Ectodermal cell (in vitro differentiated cells): ENCODE measurements around the gene MARCHF7.
"Not testable (repeated sequence)": the region's sequence is repeated elsewhere in the genome, so short reads cannot be mapped to it uniquely, and the experiment has no call there.

Source experiments
- H3K27ac ChIP-seq: 2 replicates; pipeline ENCODE4 v1.7.0; 2013; ENCODE audit warnings: mild to moderate bottlenecking, low read depth, low read length; ENCODE audit not compliant: insufficient read depth, poor library complexity, severe bottlenecking
- H3K27me3 ChIP-seq: 2 replicates; pipeline ENCODE4 v1.7.0; 2013; ENCODE audit warnings: mild to moderate bottlenecking, low read length; ENCODE audit not compliant: insufficient read depth, control insufficient read depth, poor library complexity, severe bottlenecking
- H3K36me3 ChIP-seq: one replicate; pipeline ENCODE4 v1.7.0; 2013; ENCODE audit warnings: low read length; ENCODE audit not compliant: control insufficient read depth, insufficient read depth
- H3K4me1 ChIP-seq: one replicate; pipeline ENCODE4 v1.7.0; 2013; ENCODE audit warnings: low read length; ENCODE audit not compliant: control insufficient read depth, insufficient read depth
- H3K4me3 ChIP-seq: 2 replicates; pipeline ENCODE4 v1.7.0; 2013; ENCODE audit warnings: low read depth, low read length, control low read depth; ENCODE audit not compliant: insufficient read depth
- H3K9me3 ChIP-seq: 2 replicates; pipeline ENCODE4 v1.7.0; 2013; ENCODE audit warnings: mild to moderate bottlenecking, low read length, moderate library complexity; ENCODE audit not compliant: control insufficient read depth
- WGBS, 2 experiments: methylation state at CpG; one replicate each; pipeline ENCODE4 v1.1.7; 2013; ENCODE audit warnings: missing lambda C conversion rate in 2 of 2; 5-methylcytosine and 5-hydroxymethylcytosine counted together

MARCHF7 gene

GRCh38 chr2:159738509-159739390, 26.4 kb downstream of the MARCHF7 start:
- H3K36me3 ChIP-seq = peaks cover 45% of the 10 kb centered on the region
- no peaks in the 10 kb centered on the region for H3K4me1 ChIP-seq
- no peaks in the 10 kb centered on the region for H3K9me3 ChIP-seq
- WGBS, 2 experiments = 93 to 96% methylated on average over 15 of the region's 15 CpGs
- H3K27me3 ChIP-seq = no peaks in the 10 kb centered on the region
- no peak overlapping the region for H3K27ac ChIP-seq
- H3K4me3 ChIP-seq = no peak overlapping the region

GRCh38 chr2:159742846-159743245, 30.5 kb downstream of the MARCHF7 start:
- H3K4me1 ChIP-seq = no peaks in the 10 kb centered on the region
- 96 to 97% methylated on average over 6 of the region's 6 CpGs for WGBS, 2 experiments
- no peaks in the 10 kb centered on the region for H3K9me3 ChIP-seq
- H3K27me3 ChIP-seq = no peaks in the 10 kb centered on the region
- H3K4me3 ChIP-seq = no peak overlapping the region
- no peak overlapping the region for H3K27ac ChIP-seq
- H3K36me3 ChIP-seq = peaks cover 24% of the 10 kb centered on the region

GRCh38 chr2:159744363-159744762, 32.1 kb downstream of the MARCHF7 start:
- H3K4me1 ChIP-seq = no peaks in the 10 kb centered on the region
- H3K27ac ChIP-seq = no peak overlapping the region
- peaks cover 28% of the 10 kb centered on the region for H3K36me3 ChIP-seq
- no peaks in the 10 kb centered on the region for H3K9me3 ChIP-seq
- H3K4me3 ChIP-seq = no peak overlapping the region
- WGBS, 2 experiments = 91 to 95% methylated on average over 3 of the region's 3 CpGs
- no peaks in the 10 kb centered on the region for H3K27me3 ChIP-seq

- WGBS, 2 experiments = 91 to 94% methylated on average over 10 to 11 of the region's 11 CpGs
- H3K4me3 ChIP-seq, H3K27me3 ChIP-seq, H3K9me3 ChIP-seq, H3K27ac ChIP-seq, H3K4me1 ChIP-seq: not testable (repeated sequence)
- peaks cover 35% of the 10 kb centered on the region for H3K36me3 ChIP-seq
Measured at GRCh38 chr2:159745237-159745636, 32.9 kb downstream of the MARCHF7 start.

- Histone ChIP-seq H3K4me1 (no peaks in the 10 kb centered on the region), H3K9me3 (no peaks in the 10 kb centered on the region), H3K4me3 (no peak overlapping the region), H3K27ac (no peak overlapping the region), H3K27me3 (no peaks in the 10 kb centered on the region), H3K36me3 (peaks cover 46% of the 10 kb centered on the region)
- WGBS, 2 experiments = 96 to 97% methylated on average over 9 of the region's 9 CpGs
Measured at GRCh38 chr2:159748089-159748488, 35.8 kb downstream of the MARCHF7 start.

GRCh38 chr2:159750873-159751272, 38.6 kb downstream of the MARCHF7 start:
- Histone ChIP-seq H3K4me1 (no peaks in the 10 kb centered on the region), H3K27ac (no peak overlapping the region), H3K9me3 (no peaks in the 10 kb centered on the region), H3K36me3 (peaks cover 51% of the 10 kb centered on the region), H3K4me3 (no peak overlapping the region), H3K27me3 (no peaks in the 10 kb centered on the region)
- 97 to 100% methylated on average over 1 of the region's 1 CpG for WGBS, 2 experiments

GRCh38 chr2:159753797-159754196, 41.5 kb downstream of the MARCHF7 start:
- Histone ChIP-seq H3K4me1 (no peaks in the 10 kb centered on the region), H3K4me3 (no peak overlapping the region), H3K27me3 (no peaks in the 10 kb centered on the region), H3K9me3 (no peaks in the 10 kb centered on the region), H3K36me3 (peaks cover 52% of the 10 kb centered on the region), H3K27ac (no peak overlapping the region)
- WGBS, 2 experiments = 98 to 99% methylated on average over 4 of the region's 4 CpGs

GRCh38 chr2:159755014-159755413, 42.7 kb downstream of the MARCHF7 start:
- no peak overlapping the region for H3K27ac ChIP-seq
- H3K4me1 ChIP-seq = no peaks in the 10 kb centered on the region
- no peaks in the 10 kb centered on the region for H3K9me3 ChIP-seq
- H3K27me3 ChIP-seq = no peaks in the 10 kb centered on the region
- no peak overlapping the region for H3K4me3 ChIP-seq
- H3K36me3 ChIP-seq = peaks cover 54% of the 10 kb centered on the region
- 94 to 96% methylated on average over 2 of the region's 2 CpGs for WGBS, 2 experiments

- Histone ChIP-seq H3K27ac (no peak overlapping the region), H3K4me3 (no peak overlapping the region), H3K4me1 (no peaks in the 10 kb centered on the region), H3K9me3 (no peaks in the 10 kb centered on the region), H3K36me3 (peaks cover 61% of the 10 kb centered on the region), H3K27me3 (no peaks in the 10 kb centered on the region)
Measured at GRCh38 chr2:159755788-159756187, 43.5 kb downstream of the MARCHF7 start.

GRCh38 chr2:159758239-159758638, 45.9 kb downstream of the MARCHF7 start:
- Histone ChIP-seq H3K9me3 (no peaks in the 10 kb centered on the region), H3K27me3 (no peaks in the 10 kb centered on the region), H3K4me1 (no peaks in the 10 kb centered on the region), H3K36me3 (peaks cover 49% of the 10 kb centered on the region), H3K27ac (no peak overlapping the region), H3K4me3 (no peak overlapping the region)
- 96 to 100% methylated on average over 1 of the region's 1 CpG for WGBS, 2 experiments
